ENCODE results near the gene GDNF.

Gene GDNF

DNA sequence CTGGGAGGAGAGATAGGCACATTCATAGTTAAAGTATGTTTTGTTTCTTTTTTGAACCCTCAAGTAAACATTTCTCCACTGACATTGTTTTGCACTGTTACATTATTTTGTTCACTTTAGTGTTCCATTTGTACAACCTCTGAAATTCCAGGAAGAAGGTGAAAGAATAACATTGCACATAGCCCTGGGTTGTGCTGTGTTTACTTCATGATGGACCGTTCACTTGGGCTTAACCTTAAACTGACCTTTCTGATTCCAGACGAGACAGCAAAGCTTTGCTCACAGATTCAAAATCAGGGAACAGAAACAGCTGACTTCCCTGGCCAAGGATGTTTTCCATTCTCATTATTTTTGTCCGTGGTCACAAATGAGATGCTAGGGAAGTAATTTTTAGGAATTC, 42.8 kb upstream of the GDNF start:
- Histone ChIP-seq H3K4me2 (ENCODE audit: low read length) (no peak overlapping the region), H3K4me3 (ENCODE audit: low read depth, low read length, poor library complexity, severe bottlenecking) (no peak overlapping the region), H3K27me3 (ENCODE audit: insufficient read depth, low read length) (no peaks in the 10 kb centered on the region), H3F3A (ENCODE audit: insufficient read depth, low read length) (no peaks in the 10 kb centered on the region), H3K36me3 (ENCODE audit: insufficient read depth, low read length) (no peaks in the 10 kb centered on the region), H3K9me2 (ENCODE audit: low read depth, low read length) (no peaks in the 10 kb centered on the region), H4K20me1 (ENCODE audit: insufficient read depth, low read length) (no peaks in the 10 kb centered on the region), H3K79me2 (ENCODE audit: insufficient read depth, low read length) (no peaks in the 10 kb centered on the region), H3K4me1 (ENCODE audit: insufficient read depth, low read length, severe bottlenecking) (no peaks in the 10 kb centered on the region), H3K9me3 (ENCODE audit: low read length) (no peaks in the 10 kb centered on the region), H3K9ac (ENCODE audit: low read length) (no peak overlapping the region), H2AFZ (ENCODE audit: low read length) (no peak overlapping the region), H3K27ac (ENCODE audit: low read depth, low read length, poor library complexity, severe bottlenecking) (no peak overlapping the region)
- TF ChIP-seq, protein P1, sequence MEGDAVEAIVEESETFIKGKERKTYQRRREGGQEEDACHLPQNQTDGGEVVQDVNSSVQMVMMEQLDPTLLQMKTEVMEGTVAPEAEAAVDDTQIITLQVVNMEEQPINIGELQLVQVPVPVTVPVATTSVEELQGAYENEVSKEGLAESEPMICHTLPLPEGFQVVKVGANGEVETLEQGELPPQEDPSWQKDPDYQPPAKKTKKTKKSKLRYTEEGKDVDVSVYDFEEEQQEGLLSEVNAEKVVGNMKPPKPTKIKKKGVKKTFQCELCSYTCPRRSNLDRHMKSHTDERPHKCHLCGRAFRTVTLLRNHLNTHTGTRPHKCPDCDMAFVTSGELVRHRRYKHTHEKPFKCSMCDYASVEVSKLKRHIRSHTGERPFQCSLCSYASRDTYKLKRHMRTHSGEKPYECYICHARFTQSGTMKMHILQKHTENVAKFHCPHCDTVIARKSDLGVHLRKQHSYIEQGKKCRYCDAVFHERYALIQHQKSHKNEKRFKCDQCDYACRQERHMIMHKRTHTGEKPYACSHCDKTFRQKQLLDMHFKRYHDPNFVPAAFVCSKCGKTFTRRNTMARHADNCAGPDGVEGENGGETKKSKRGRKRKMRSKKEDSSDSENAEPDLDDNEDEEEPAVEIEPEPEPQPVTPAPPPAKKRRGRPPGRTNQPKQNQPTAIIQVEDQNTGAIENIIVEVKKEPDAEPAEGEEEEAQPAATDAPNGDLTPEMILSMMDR (IDR thresholded peaks at IDR 0.05; ENCODE audit: low read length), result no peak
- TF ChIP-seq EZH2 (IDR thresholded peaks at IDR 0.05; ENCODE audit: borderline replicate concordance, low read length), result no peak

DNA sequence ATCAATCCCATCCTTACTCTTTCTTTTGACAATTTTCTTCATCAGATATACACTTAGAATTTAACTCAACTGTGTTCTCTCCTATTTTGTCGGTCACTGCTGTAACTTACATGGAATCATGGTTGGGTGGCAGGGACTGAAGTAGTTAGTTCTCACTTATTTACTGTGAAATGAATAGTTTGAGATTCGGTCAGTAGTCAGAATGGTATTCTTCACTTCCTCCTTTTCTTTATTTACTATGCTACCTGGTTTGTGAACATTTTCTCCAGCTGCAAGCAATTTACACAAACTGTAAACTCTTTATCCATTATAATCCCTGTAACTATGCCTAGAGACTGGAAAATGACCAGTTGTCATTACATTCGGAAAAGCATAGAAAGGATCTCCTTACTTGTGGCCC, 41.5 kb upstream of the GDNF start:
- Histone ChIP-seq H3K9me3 (ENCODE audit: low read length) (no peaks in the 10 kb centered on the region), H3K27me3 (ENCODE audit: insufficient read depth, low read length) (no peaks in the 10 kb centered on the region), H3F3A (ENCODE audit: insufficient read depth, low read length) (no peaks in the 10 kb centered on the region), H3K36me3 (ENCODE audit: insufficient read depth, low read length) (no peaks in the 10 kb centered on the region), H3K4me2 (ENCODE audit: low read length) (no peak overlapping the region), H3K4me3 (ENCODE audit: low read depth, low read length, poor library complexity, severe bottlenecking) (no peak overlapping the region), H4K20me1 (ENCODE audit: insufficient read depth, low read length) (no peaks in the 10 kb centered on the region), H3K79me2 (ENCODE audit: insufficient read depth, low read length) (no peaks in the 10 kb centered on the region), H3K4me1 (ENCODE audit: insufficient read depth, low read length, severe bottlenecking) (no peaks in the 10 kb centered on the region), H3K9ac (ENCODE audit: low read length) (no peak overlapping the region), H3K27ac (ENCODE audit: low read depth, low read length, poor library complexity, severe bottlenecking) (no peak overlapping the region), H3K9me2 (ENCODE audit: low read depth, low read length) (no peaks in the 10 kb centered on the region), H2AFZ (ENCODE audit: low read length) (no peak overlapping the region)
- TF ChIP-seq EZH2 (IDR thresholded peaks at IDR 0.05; ENCODE audit: borderline replicate concordance, low read length), result no peak
- TF ChIP-seq, protein P1 (IDR thresholded peaks at IDR 0.05; ENCODE audit: low read length), result no peak

DNA sequence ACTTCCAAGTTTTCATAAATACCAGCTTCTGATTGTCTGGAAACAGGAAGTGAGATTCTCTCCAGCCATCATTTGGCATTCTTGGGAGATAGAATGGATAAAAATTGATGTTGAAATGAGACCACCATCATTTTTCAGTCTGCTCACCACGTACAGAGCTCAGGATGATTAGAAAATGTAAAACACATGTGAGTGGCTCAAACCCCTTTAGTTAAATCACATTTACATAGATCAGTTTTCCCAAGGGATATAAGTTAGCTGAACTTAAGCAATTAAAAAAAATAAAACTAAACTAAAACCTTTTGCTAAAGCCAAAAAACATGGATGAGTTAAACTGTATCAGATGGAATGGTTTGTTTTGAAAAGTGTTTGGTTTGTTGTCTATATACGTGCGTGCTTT, 37.1 kb upstream of the GDNF start:
- Histone ChIP-seq H3F3A (ENCODE audit: insufficient read depth, low read length) (no peaks in the 10 kb centered on the region), H4K20me1 (ENCODE audit: insufficient read depth, low read length) (no peaks in the 10 kb centered on the region), H3K36me3 (ENCODE audit: insufficient read depth, low read length) (no peaks in the 10 kb centered on the region), H3K27me3 (ENCODE audit: insufficient read depth, low read length) (no peaks in the 10 kb centered on the region), H3K9me2 (ENCODE audit: low read depth, low read length) (no peaks in the 10 kb centered on the region), H2AFZ (ENCODE audit: low read length) (no peak overlapping the region), H3K9me3 (ENCODE audit: low read length) (no peaks in the 10 kb centered on the region), H3K27ac (ENCODE audit: low read depth, low read length, poor library complexity, severe bottlenecking) (no peak overlapping the region), H3K79me2 (ENCODE audit: insufficient read depth, low read length) (no peaks in the 10 kb centered on the region), H3K4me1 (ENCODE audit: insufficient read depth, low read length, severe bottlenecking) (no peaks in the 10 kb centered on the region), H3K4me3 (ENCODE audit: low read depth, low read length, poor library complexity, severe bottlenecking) (no peak overlapping the region), H3K9ac (ENCODE audit: low read length) (no peak overlapping the region), H3K4me2 (ENCODE audit: low read length) (no peak overlapping the region)
- TF ChIP-seq, protein P1 (IDR thresholded peaks at IDR 0.05; ENCODE audit: low read length), result no peak
- TF ChIP-seq EZH2 (IDR thresholded peaks at IDR 0.05; ENCODE audit: borderline replicate concordance, low read length), result no peak
